GM12891 (cell line): Measurements from ENCODE around the gene HSF2BP.

Experiments
- PAX5 ChIP-seq: IDR thresholded peaks from 2 replicates; pipeline ENCODE4 v1.6.1; 2011; ENCODE audit warnings: low read length, moderate library complexity, mild to moderate bottlenecking; ENCODE audit not compliant: insufficient read depth, severe bottlenecking
- POLR2A ChIP-seq: IDR thresholded peaks from 2 replicates; pipeline ENCODE4 v1.6.1; 2011; ENCODE audit warnings: low read depth, low read length, control low read depth
- POLR2AphosphoS5 ChIP-seq: IDR thresholded peaks from 2 replicates; pipeline ENCODE4 v1.6.1; 2011; ENCODE audit warnings: low read depth, low read length, control low read depth
- SPI1 ChIP-seq: IDR thresholded peaks from 2 replicates; pipeline ENCODE4 v1.6.1; 2011; ENCODE audit warnings: low read depth, low read length, control low read depth
- TAF1 ChIP-seq: IDR thresholded peaks from 2 replicates; pipeline ENCODE4 v1.6.1; 2011; ENCODE audit warnings: low read depth, low read length, control low read depth

DNA sequence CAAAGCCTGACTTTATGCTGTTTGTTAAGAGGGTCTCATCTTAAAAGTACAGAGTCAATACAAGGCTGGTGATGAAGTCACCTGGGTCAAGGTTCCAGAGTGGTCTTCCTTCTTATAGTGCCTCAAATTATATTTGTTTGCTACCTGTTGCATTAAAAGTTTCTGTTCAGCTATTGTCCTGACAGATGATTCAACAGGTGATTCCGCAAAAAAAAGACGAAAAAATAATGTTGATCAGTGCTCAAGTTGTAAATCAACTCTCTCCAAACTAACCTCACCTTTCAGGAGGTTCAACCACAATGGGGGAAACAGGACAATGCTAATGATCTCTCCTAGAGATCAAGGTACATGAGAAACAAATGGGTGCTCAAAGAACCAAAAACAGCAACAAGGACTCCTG lies 35.7 kb downstream of the HSF2BP start:
- no peak for TF ChIP-seq POLR2AphosphoS5
- no peak for TF ChIP-seq POLR2A
- TF ChIP-seq TAF1: no peak
- TF ChIP-seq SPI1: no peak
- no peak for TF ChIP-seq PAX5
